Nephron progenitor cell (in vitro differentiated cells): ENCODE data around the gene ERC2.

ENCODE experiments used
- DNase-seq: peaks from one replicate; pipeline ENCODE4 v3.0.0; 2021
- H3K27ac Mint-ChIP-seq: 2 replicates; pipeline ENCODE4 v1.8.0; 2021; ENCODE audit warnings: mild to moderate bottlenecking, moderate library complexity, mixed read lengths
- H3K27me3 Mint-ChIP-seq: 2 replicates; pipeline ENCODE4 v1.8.0; 2021; ENCODE audit warnings: mild to moderate bottlenecking, low read depth, mixed read lengths; ENCODE audit not compliant: poor library complexity
- H3K36me3 Mint-ChIP-seq: 2 replicates; pipeline ENCODE4 v1.8.0; 2021; ENCODE audit warnings: low read depth, mixed read lengths
- H3K4me1 Mint-ChIP-seq: 2 replicates; pipeline ENCODE4 v1.8.0; 2021; ENCODE audit warnings: mixed read lengths
- H3K4me3 Mint-ChIP-seq: 2 replicates; pipeline ENCODE4 v1.8.0; 2021; ENCODE audit warnings: mild to moderate bottlenecking, moderate library complexity, mixed read lengths
- H3K9me3 Mint-ChIP-seq: 2 replicates; pipeline ENCODE4 v1.8.0; 2021; ENCODE audit warnings: mild to moderate bottlenecking, moderate library complexity, mixed read lengths
- CTCF ChIP-seq: fragments of 200-600 bp; sonication (generic); IDR thresholded peaks from 2 replicates; pipeline ENCODE4 v1.5.0; 2021; ENCODE audit warnings: antibody characterized with exemption

Gene ERC2

GRCh38 chr3:56351537-56351936 lies 116.7 kb downstream of the ERC2 start:
- Mint-ChIP-seq H3K27ac (no peak overlapping the region), H3K36me3 (no peaks in the 10 kb centered on the region), H3K9me3 (no peaks in the 10 kb centered on the region), H3K4me3 (no peak overlapping the region), H3K27me3 (peaks cover 6% of the 10 kb centered on the region), H3K4me1 (peaks cover 9% of the 10 kb centered on the region)
- DNase-seq: no peak
- TF ChIP-seq CTCF: no peak

- peaks cover 6% of the 10 kb centered on the region for H3K27me3 Mint-ChIP-seq
- H3K4me3 Mint-ChIP-seq: no peak overlapping the region
- peak; percentile 63 for DNase-seq
- no peaks in the 10 kb centered on the region for H3K9me3 Mint-ChIP-seq
- TF ChIP-seq CTCF: peak; percentile 54
- no peaks in the 10 kb centered on the region for H3K36me3 Mint-ChIP-seq
- H3K27ac Mint-ChIP-seq: no peak overlapping the region
- no peaks in the 10 kb centered on the region for H3K4me1 Mint-ChIP-seq
Observed at GRCh38 chr3:56347219-56347871, 120.9 kb downstream of the ERC2 start.

- no peaks in the 10 kb centered on the region for H3K27me3 Mint-ChIP-seq
- no peak for DNase-seq
- H3K4me3 Mint-ChIP-seq: no peak overlapping the region
- no peaks in the 10 kb centered on the region for H3K36me3 Mint-ChIP-seq
- no peak overlapping the region for H3K27ac Mint-ChIP-seq
- H3K4me1 Mint-ChIP-seq: no peaks in the 10 kb centered on the region
- H3K9me3 Mint-ChIP-seq: no peaks in the 10 kb centered on the region
- no peak for TF ChIP-seq CTCF
Observed at GRCh38 chr3:56342475-56342874, 125.8 kb downstream of the ERC2 start.

DNA sequence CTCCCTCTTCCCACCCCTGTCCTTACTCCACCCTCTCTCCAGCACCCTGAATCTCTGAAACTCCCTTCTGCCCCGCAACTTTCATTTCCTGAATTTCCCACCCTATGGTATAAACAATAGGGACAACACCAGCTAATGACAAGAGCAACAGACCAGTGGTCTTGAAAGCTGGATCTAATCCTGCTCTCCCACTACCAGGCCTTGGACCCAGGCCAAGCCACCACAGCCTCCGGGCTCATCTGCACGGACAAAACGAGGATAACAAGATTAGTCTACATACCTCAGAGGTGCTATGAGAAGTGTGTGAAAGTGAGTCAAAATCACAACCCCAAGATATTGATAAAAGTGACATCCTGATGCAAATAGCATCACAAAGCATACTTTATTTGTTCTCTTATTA lies 128.6 kb downstream of the ERC2 start:
- Mint-ChIP-seq H3K27me3 (no peaks in the 10 kb centered on the region), H3K9me3 (no peaks in the 10 kb centered on the region), H3K36me3 (no peaks in the 10 kb centered on the region), H3K4me3 (no peak overlapping the region), H3K27ac (no peak overlapping the region), H3K4me1 (no peaks in the 10 kb centered on the region)
- TF ChIP-seq CTCF: no peak
- DNase-seq: no peak

- Mint-ChIP-seq H3K4me3 (no peak overlapping the region), H3K27me3 (no peaks in the 10 kb centered on the region), H3K36me3 (no peaks in the 10 kb centered on the region), H3K4me1 (no peaks in the 10 kb centered on the region), H3K27ac (no peak overlapping the region), H3K9me3 (no peaks in the 10 kb centered on the region)
- no peak for TF ChIP-seq CTCF
- no peak for DNase-seq
Observed at GRCh38 chr3:56339244-56339643, 129.0 kb downstream of the ERC2 start.

GRCh38 chr3:56336023-56336422 lies 132.2 kb downstream of the ERC2 start:
- Mint-ChIP-seq H3K36me3 (no peaks in the 10 kb centered on the region), H3K4me3 (no peak overlapping the region), H3K4me1 (no peaks in the 10 kb centered on the region), H3K27me3 (no peaks in the 10 kb centered on the region), H3K27ac (no peak overlapping the region), H3K9me3 (no peaks in the 10 kb centered on the region)
- DNase-seq: no peak
- TF ChIP-seq CTCF: no peak
